OCI-LY3 (cell line): ENCODE measurements around the gene C9orf78.

Experiments
- EZH2phosphoT487 ChIP-seq: fragments of 200-600 bp; shearing (Covaris generic); IDR thresholded peaks from 2 replicates; pipeline ENCODE4 v1.6.1; 2018; ENCODE audit warnings: antibody characterized with exemption, mixed run types, low read depth
- TF ChIP-seq, protein P1 (sequence below): fragments of 200-600, 300-600 bp; sonication (generic); IDR thresholded peaks from 2 replicates; pipeline ENCODE4 v1.5.1; 2014; ENCODE audit warnings: antibody characterized with exemption, low read length, low read depth

DNA sequence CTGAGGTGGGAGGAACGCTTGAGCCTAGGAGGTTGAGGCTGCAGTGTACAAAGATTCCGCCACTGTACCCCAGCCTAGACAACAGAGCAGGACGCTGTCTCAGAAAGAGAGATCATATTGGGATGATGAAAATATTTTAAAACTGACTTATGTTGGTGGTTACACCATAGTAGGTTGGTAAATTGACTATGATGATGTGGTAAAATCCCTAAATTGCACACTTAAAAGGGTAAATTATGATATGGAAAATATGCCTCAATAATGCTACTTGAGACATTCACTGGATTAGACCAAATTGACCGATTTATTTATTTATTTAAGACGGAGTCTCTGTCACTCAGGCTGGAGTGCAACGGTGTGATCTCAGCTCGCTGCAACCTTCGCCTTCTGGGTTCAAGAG is 53.9 kb downstream of the C9orf78 start:
- TF ChIP-seq, protein P1, sequence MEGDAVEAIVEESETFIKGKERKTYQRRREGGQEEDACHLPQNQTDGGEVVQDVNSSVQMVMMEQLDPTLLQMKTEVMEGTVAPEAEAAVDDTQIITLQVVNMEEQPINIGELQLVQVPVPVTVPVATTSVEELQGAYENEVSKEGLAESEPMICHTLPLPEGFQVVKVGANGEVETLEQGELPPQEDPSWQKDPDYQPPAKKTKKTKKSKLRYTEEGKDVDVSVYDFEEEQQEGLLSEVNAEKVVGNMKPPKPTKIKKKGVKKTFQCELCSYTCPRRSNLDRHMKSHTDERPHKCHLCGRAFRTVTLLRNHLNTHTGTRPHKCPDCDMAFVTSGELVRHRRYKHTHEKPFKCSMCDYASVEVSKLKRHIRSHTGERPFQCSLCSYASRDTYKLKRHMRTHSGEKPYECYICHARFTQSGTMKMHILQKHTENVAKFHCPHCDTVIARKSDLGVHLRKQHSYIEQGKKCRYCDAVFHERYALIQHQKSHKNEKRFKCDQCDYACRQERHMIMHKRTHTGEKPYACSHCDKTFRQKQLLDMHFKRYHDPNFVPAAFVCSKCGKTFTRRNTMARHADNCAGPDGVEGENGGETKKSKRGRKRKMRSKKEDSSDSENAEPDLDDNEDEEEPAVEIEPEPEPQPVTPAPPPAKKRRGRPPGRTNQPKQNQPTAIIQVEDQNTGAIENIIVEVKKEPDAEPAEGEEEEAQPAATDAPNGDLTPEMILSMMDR: no peak
- no peak for TF ChIP-seq EZH2phosphoT487
